K562 (cell line): ENCODE measurements around the gene RRM2. TPM values are rescaled to one million over a fixed set of nuclear protein-coding genes. Genes with fewer than 3 reads are reported as not detected.

Experiments used
- BRD4 ChIP-seq: fragments of 200-600 bp; sonication (generic); IDR thresholded peaks from 2 replicates; pipeline ENCODE4 v1.6.1; 2017; ENCODE audit warnings: inconsistent platforms
- BRD9 ChIP-seq: fragments of 450-650 bp; IDR thresholded peaks from 2 replicates; pipeline ENCODE4 v1.6.1; 2018; ENCODE audit warnings: low read depth; ENCODE audit not compliant: partially characterized antibody
- ELK1 ChIP-seq: sonication (generic); formaldehyde crosslinking; IDR thresholded peaks from 2 replicates; pipeline ENCODE4 v1.8.1; 2022; ENCODE audit warnings: missing genetic modification reagents
- GTF2E2 ChIP-seq: fragments of 200-800 bp; sonication (Bioruptor generic); IDR thresholded peaks from 2 replicates; pipeline ENCODE4 v1.6.1; 2016; ENCODE audit warnings: missing genetic modification characterization, missing compliant biosample characterization
- HEY1 ChIP-seq: fragments of 250-450 bp; sonication (Bioruptor Pico); IDR thresholded peaks from 2 replicates; pipeline ENCODE4 v1.5.0; 2020; ENCODE audit warnings: mild to moderate bottlenecking, moderate library complexity, borderline replicate concordance
- NR0B1 ChIP-seq: fragments of 450-650 bp; IDR thresholded peaks from one replicate; pipeline ENCODE4 v1.6.1; 2018; ENCODE audit warnings: mild to moderate bottlenecking, moderate library complexity; ENCODE audit not compliant: partially characterized antibody
- OTX1 ChIP-seq: fragments of 450-650 bp; formaldehyde crosslinking; IDR thresholded peaks from 2 replicates; pipeline ENCODE4 v1.4.0; 2022; ENCODE audit warnings: mild to moderate bottlenecking
- POLR2A ChIP-seq: fragments of 450-650 bp; conservative IDR thresholded peaks from 2 replicates; pipeline ENCODE4 v1.6.1; 2016
- RFX7 ChIP-seq: fragments of 250-450 bp; sonication (Bioruptor Pico); IDR thresholded peaks from 2 replicates; pipeline ENCODE4 v1.5.1; 2021; ENCODE audit warnings: mild to moderate bottlenecking
- SAP30 ChIP-seq: fragments of 200-600 bp; sonication (generic); IDR thresholded peaks from 2 replicates; pipeline ENCODE4 v1.6.1; 2012; ENCODE audit warnings: borderline replicate concordance, low read depth, mild to moderate bottlenecking, moderate library complexity, low read length, control low read depth, inconsistent platforms; ENCODE audit not compliant: insufficient read depth, poor library complexity, severe bottlenecking
- SETDB1 ChIP-seq: IDR thresholded peaks from one replicate; pipeline ENCODE4 v1.6.1; 2012; ENCODE audit warnings: low read length, control low read depth, inconsistent platforms
- SPI1 ChIP-seq: IDR thresholded peaks from 2 replicates; pipeline ENCODE4 v1.6.1; 2011; ENCODE audit warnings: low read depth, low read length, control low read depth, borderline replicate concordance
- ZBTB11 ChIP-seq, 3 experiments: fragments of 200-800 bp in 1 of 3; fragments of 250-450 bp in 1 of 3; fragments of 450-650 bp in 1 of 3; sonication (Bioruptor Pico) in 1 of 3; sonication (Bioruptor generic) in 1 of 3; formaldehyde crosslinking in 1 of 3; IDR thresholded peaks; 2 replicates each; pipeline versions ENCODE4 v1.6.1 to v1.8.0; 2016 to 2022; ENCODE audit warnings: mild to moderate bottlenecking in 2 of 3, missing genetic modification characterization in 2 of 3, missing compliant biosample characterization in 1 of 3, moderate library complexity in 1 of 3
- ZBTB5 ChIP-seq: fragments of 450-650 bp; IDR thresholded peaks from 2 replicates; pipeline ENCODE4 v1.6.1; 2017; ENCODE audit warnings: antibody characterized with exemption
- ZSCAN29 ChIP-seq: fragments of 450-650 bp; IDR thresholded peaks from 2 replicates; pipeline ENCODE4 v1.6.1; 2017
- polyA plus RNA-seq, 8 experiments: library from polyadenylated mRNA; depleted of rRNA in 4 of 8; stranded (reverse) in 5 of 8; unstranded in 3 of 8; fragments of >200 nt; fragmentation: Nextera tagmentation in 2 of 8; fragmentation: Illumina TruSeq in 1 of 8; extraction: Ambion mirVana in 2 of 8; extraction: Trizol in 1 of 8; gene quantifications; 2 replicates each; pipeline versions ENCODE4 v1.2.1 to v1.2.3, GENCODE V29; 2011 to 2014; ENCODE audit warnings: inconsistent platforms in 1 of 8, missing spikeins in 1 of 8
- total RNA-seq, 7 experiments: library from RNA; depleted of rRNA in 6 of 7; stranded (reverse); fragments of >200 nt in 6 of 7; fragmentation: Illumina TruSeq in 2 of 7; extraction: Trizol in 2 of 7; gene quantifications; 2 replicates each; pipeline versions ENCODE4 v1.2.1 to v1.2.3, GENCODE V29; 2011 to 2021; ENCODE audit warnings: low replicate concordance in 1 of 7
- TF ChIP-seq, protein P1 (sequence below): sonication (generic); formaldehyde crosslinking; IDR thresholded peaks from 2 replicates; pipeline ENCODE4 v1.8.1; 2023; ENCODE audit warnings: mild to moderate bottlenecking, missing genetic modification reagents

RRM2 gene
- total and polyA plus RNA-seq, 9 of the 15 experiments (the other 6 are each of a cell fraction or from before 2014, with no cell fraction given): 50.1 to 244 (median 128) TPM

DNA sequence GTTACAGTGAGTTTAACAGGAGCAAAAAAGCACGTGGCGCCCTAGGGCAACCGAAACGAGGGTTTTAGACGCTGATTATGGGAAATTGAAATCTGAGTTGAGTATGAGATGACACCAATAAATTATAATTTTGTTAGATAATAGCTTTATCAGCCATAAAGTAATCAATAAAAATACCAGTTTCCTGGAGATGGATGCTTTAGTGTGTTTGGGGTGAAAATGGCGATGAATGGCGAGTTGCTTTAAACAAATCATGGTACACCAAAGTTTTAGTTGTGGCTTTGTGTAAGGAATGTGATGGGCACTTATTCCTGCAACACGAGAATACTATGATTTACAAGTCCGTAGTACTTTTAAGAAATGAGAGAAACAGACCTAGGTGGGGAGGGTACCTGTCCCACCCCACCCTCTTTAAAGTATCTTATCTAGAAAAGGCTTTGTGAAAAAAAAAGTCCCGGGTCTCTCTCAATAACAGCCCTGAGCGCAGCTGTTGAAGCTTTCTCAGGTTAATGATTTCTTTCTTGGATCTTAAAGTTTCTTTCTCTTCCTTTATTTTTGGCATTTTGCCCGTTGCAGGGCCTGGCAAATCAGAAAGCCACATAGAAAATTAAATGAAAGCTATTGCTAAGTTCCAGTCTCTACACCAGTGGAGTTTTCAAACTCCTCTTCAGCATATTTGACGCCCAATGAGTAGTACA lies 1.5 kb upstream of the RRM2 start (continued):
- TF ChIP-seq ZBTB11 (CRISPR knock-in tag; IDR thresholded peaks at IDR 0.05): peak in 1 of 3 experiments; percentile 6; a peak in 1 of 6 replicates
- TF ChIP-seq, protein P1, sequence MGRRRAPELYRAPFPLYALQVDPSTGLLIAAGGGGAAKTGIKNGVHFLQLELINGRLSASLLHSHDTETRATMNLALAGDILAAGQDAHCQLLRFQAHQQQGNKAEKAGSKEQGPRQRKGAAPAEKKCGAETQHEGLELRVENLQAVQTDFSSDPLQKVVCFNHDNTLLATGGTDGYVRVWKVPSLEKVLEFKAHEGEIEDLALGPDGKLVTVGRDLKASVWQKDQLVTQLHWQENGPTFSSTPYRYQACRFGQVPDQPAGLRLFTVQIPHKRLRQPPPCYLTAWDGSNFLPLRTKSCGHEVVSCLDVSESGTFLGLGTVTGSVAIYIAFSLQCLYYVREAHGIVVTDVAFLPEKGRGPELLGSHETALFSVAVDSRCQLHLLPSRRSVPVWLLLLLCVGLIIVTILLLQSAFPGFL (CRISPR knock-in tag): no peak
- TF ChIP-seq NR0B1: no peak
- TF ChIP-seq SAP30: peak; percentile 35
- no peak for TF ChIP-seq RFX7 (CRISPR knock-in tag)
- TF ChIP-seq OTX1 (CRISPR knock-in tag): no peak
- TF ChIP-seq SPI1: no peak
- TF ChIP-seq GTF2E2: no peak; the same call in 1 of the 2 replicates
- TF ChIP-seq SETDB1: no peak
- TF ChIP-seq ZSCAN29: no peak
- no peak for TF ChIP-seq BRD9
- peak; percentile 6; the same call in 1 of the 2 replicates for TF ChIP-seq BRD4
- TF ChIP-seq POLR2A: no peak
- no peak for TF ChIP-seq ELK1 (CRISPR knock-in tag)
- no peak for TF ChIP-seq HEY1 (CRISPR knock-in tag)
- TF ChIP-seq ZBTB5: no peak
